Mesothelial cell of epicardium (in vitro differentiated cells): ENCODE data around the gene ARMC2. TPM values are rescaled to one million over a fixed set of nuclear protein-coding genes. Genes with fewer than 3 reads are reported as not detected.

ENCODE experiments used
- DNase-seq, 2 experiments: peaks; one replicate each; pipeline ENCODE4 v3.0.0; 2021; ENCODE audit warnings: low spot score in 2 of 2; ENCODE audit not compliant: unreplicated experiment in 2 of 2
- H3K27ac Mint-ChIP-seq: 2 replicates; pipeline ENCODE4 v1.8.0; 2021; ENCODE audit warnings: mixed read lengths
- H3K27me3 Mint-ChIP-seq: 2 replicates; pipeline ENCODE4 v1.8.0; 2021; ENCODE audit warnings: low read depth, mixed read lengths
- H3K36me3 Mint-ChIP-seq: 2 replicates; pipeline ENCODE4 v1.8.0; 2021; ENCODE audit warnings: mixed read lengths
- H3K4me1 Mint-ChIP-seq: 2 replicates; pipeline ENCODE4 v1.8.0; 2021; ENCODE audit warnings: mixed read lengths
- H3K4me3 Mint-ChIP-seq: 2 replicates; pipeline ENCODE4 v1.8.0; 2021; ENCODE audit warnings: mild to moderate bottlenecking, moderate library complexity, mixed read lengths
- H3K9me3 Mint-ChIP-seq: 2 replicates; pipeline ENCODE4 v1.8.0; 2021; ENCODE audit warnings: mixed read lengths
- CTCF ChIP-seq: fragments of 200-600 bp; sonication (generic); IDR thresholded peaks from one replicate; pipeline ENCODE4 v1.5.0; 2021; ENCODE audit warnings: antibody characterized with exemption; ENCODE audit not compliant: unreplicated experiment
- total RNA-seq: library from RNA; stranded (reverse); gene quantifications from 3 replicates; pipeline ENCODE4 v1.2.1, GENCODE V29; 2021

ARMC2 gene
- total RNA-seq, 1 donor from 2014 or later: 16.5 TPM

GRCh38 chr6:108941281-108941680 lies 93.1 kb downstream of the ARMC2 start:
- DNase-seq: no peak
- no peak for TF ChIP-seq CTCF
- Mint-ChIP-seq H3K27me3 (no peaks in the 10 kb centered on the region), H3K9me3 (peaks cover 10% of the 10 kb centered on the region), H3K4me3 (no peak overlapping the region), H3K4me1 (peaks cover 47% of the 10 kb centered on the region), H3K36me3 (peaks cover 3% of the 10 kb centered on the region), H3K27ac (peak overlapping the region; percentile 3)

DNA sequence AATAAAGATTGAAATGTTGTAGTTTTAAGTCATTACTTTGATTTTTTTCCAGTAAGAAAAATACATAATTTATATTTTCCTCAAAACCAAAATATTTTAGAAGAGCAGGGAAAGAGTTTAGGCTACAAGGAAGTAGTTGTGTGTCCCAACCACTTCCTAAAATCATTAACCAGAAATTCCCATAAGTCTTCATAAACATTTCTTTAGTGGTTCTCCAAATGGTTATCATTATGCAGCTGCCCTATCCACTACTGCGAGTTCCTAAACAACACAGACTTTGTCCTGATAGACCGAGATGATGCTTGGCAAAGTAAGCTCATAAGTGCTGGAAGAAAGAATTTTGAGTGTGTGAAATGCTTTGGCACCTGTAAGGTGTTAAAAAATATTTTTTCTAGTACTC lies 93.6 kb downstream of the ARMC2 start:
- no peaks in the 10 kb centered on the region for H3K27me3 Mint-ChIP-seq
- peaks cover 53% of the 10 kb centered on the region for H3K4me1 Mint-ChIP-seq
- TF ChIP-seq CTCF: no peak
- H3K4me3 Mint-ChIP-seq: no peak overlapping the region
- peak overlapping the region; percentile 88 for H3K27ac Mint-ChIP-seq
- peaks cover 10% of the 10 kb centered on the region for H3K9me3 Mint-ChIP-seq
- H3K36me3 Mint-ChIP-seq: peaks cover 3% of the 10 kb centered on the region
- no peak for DNase-seq

- DNase-seq: no peak
- peak overlapping the region; percentile 88 for H3K27ac Mint-ChIP-seq
- H3K9me3 Mint-ChIP-seq: peaks cover 10% of the 10 kb centered on the region
- peaks cover 3% of the 10 kb centered on the region for H3K36me3 Mint-ChIP-seq
- no peak for TF ChIP-seq CTCF
- no peaks in the 10 kb centered on the region for H3K27me3 Mint-ChIP-seq
- peaks cover 62% of the 10 kb centered on the region for H3K4me1 Mint-ChIP-seq
- H3K4me3 Mint-ChIP-seq: peak overlapping the region; percentile 23
Measured at GRCh38 chr6:108942556-108943492, 94.6 kb downstream of the ARMC2 start.

- Mint-ChIP-seq H3K4me3 (no peak overlapping the region), H3K4me1 (peaks cover 73% of the 10 kb centered on the region), H3K27ac (peak overlapping the region; percentile 68), H3K36me3 (peaks cover 3% of the 10 kb centered on the region), H3K9me3 (peaks cover 10% of the 10 kb centered on the region), H3K27me3 (no peaks in the 10 kb centered on the region)
- no peak for DNase-seq
- no peak for TF ChIP-seq CTCF
Measured at GRCh38 chr6:108944071-108944470, 95.8 kb downstream of the ARMC2 start.

GRCh38 chr6:108944707-108945680 lies 96.8 kb downstream of the ARMC2 start:
- Mint-ChIP-seq H3K9me3 (peaks cover under 1% of the 10 kb centered on the region), H3K4me1 (peaks cover 74% of the 10 kb centered on the region), H3K27me3 (no peaks in the 10 kb centered on the region), H3K27ac (peak overlapping the region; percentile 68), H3K36me3 (no peaks in the 10 kb centered on the region), H3K4me3 (peak overlapping the region; percentile 14)
- TF ChIP-seq CTCF: no peak
- DNase-seq: no peak
